ENCODE data around the gene FAM50B.
"Not testable (repeated sequence)": the region's sequence is repeated elsewhere in the genome, so short reads cannot be mapped to it uniquely, and the experiment has no call there.

FAM50B gene

GRCh38 chr6:3850451-3851203, 1.5 kb downstream of the FAM50B start:
- DNase-seq, result no peak

GRCh38 chr6:3851839-3852238, 2.7 kb downstream of the FAM50B start:
- DNase-seq, result no peak

- DNase-seq, result no peak
Measured at GRCh38 chr6:3852391-3852790, 3.2 kb downstream of the FAM50B start.

- no peak for DNase-seq
Measured at GRCh38 chr6:3855866-3856265, 6.7 kb downstream of the FAM50B start.

GRCh38 chr6:3856576-3856975, 7.4 kb downstream of the FAM50B start:
- no peak for DNase-seq

GRCh38 chr6:3857468-3858456, 8.6 kb downstream of the FAM50B start:
- no peak for DNase-seq

GRCh38 chr6:3859878-3860552, 10.8 kb downstream of the FAM50B start:
- DNase-seq, result no peak

- no peak for DNase-seq
Measured at GRCh38 chr6:3861424-3861823, 12.3 kb downstream of the FAM50B start.

GRCh38 chr6:3862038-3862437, 12.9 kb downstream of the FAM50B start:
- no peak for DNase-seq

GRCh38 chr6:3863322-3863721, 14.1 kb downstream of the FAM50B start:
- not testable (repeated sequence) for DNase-seq

- no peak for DNase-seq
Measured at GRCh38 chr6:3865463-3865862, 16.3 kb downstream of the FAM50B start.

- no peak for DNase-seq
Measured at GRCh38 chr6:3867641-3868502, 18.7 kb downstream of the FAM50B start.

GRCh38 chr6:3868544-3868943, 19.4 kb downstream of the FAM50B start:
- DNase-seq, result no peak

- no peak for DNase-seq
Measured at GRCh38 chr6:3869284-3869631, 20.1 kb downstream of the FAM50B start.

GRCh38 chr6:3869632-3870527, 20.7 kb downstream of the FAM50B start:
- DNase-seq, result no peak

- no peak for DNase-seq
Measured at GRCh38 chr6:3870528-3870925, 21.4 kb downstream of the FAM50B start.

- no peak for DNase-seq
Measured at GRCh38 chr6:3871515-3871914, 22.3 kb downstream of the FAM50B start.

- DNase-seq, result no peak
Measured at GRCh38 chr6:3871939-3872338, 22.8 kb downstream of the FAM50B start.

GRCh38 chr6:3872370-3872854, 23.2 kb downstream of the FAM50B start:
- DNase-seq, result no peak

- DNase-seq, result no peak
Measured at GRCh38 chr6:3873051-3873450, 23.9 kb downstream of the FAM50B start.

GRCh38 chr6:3874069-3874468, 24.9 kb downstream of the FAM50B start:
- no peak for DNase-seq

Data from SHP77 (cell line).